H1 (cell line): ENCODE measurements around the gene SF3B1. TPM values are rescaled to one million over a fixed set of nuclear protein-coding genes. Genes with fewer than 3 reads are reported as not detected.

Source experiments
- ASH2L ChIP-seq: fragments of 200-600, 300-600 bp; sonication (generic); IDR thresholded peaks from one replicate; pipeline ENCODE4 v1.7.1; 2017; ENCODE audit warnings: low read length
- BACH1 ChIP-seq: IDR thresholded peaks from 2 replicates; pipeline ENCODE4 v1.6.1; 2012; ENCODE audit warnings: low read length, improper control_type of control experiment
- EZH2 ChIP-seq: fragments of 200-600 bp; sonication (generic); IDR thresholded peaks from 2 replicates; pipeline ENCODE4 v1.7.1; 2012; ENCODE audit warnings: low read depth, mild to moderate bottlenecking, moderate library complexity, low read length, inconsistent platforms; ENCODE audit not compliant: severe bottlenecking
- JUND ChIP-seq: IDR thresholded peaks from 2 replicates; pipeline ENCODE4 v1.6.1; 2011; ENCODE audit warnings: mild to moderate bottlenecking, improper control_type of control experiment, low read length
- RNF2 ChIP-seq: fragments of 200-900, 300-1000 bp; sonication (generic); IDR thresholded peaks from 2 replicates; pipeline ENCODE4 v1.7.1; 2016; ENCODE audit warnings: borderline replicate concordance, low read depth, mild to moderate bottlenecking, antibody characterized with exemption, low read length; ENCODE audit not compliant: poor library complexity, severe bottlenecking; ENCODE audit errors: missing control alignments
- polyA plus RNA-seq, 7 experiments: library from polyadenylated mRNA; depleted of rRNA in 3 of 7; stranded (reverse) in 5 of 7; unstranded in 2 of 7; fragments of >200 nt in 5 of 7; fragments of 200-250 nt in 2 of 7; gene quantifications; 1 replicate in 5 of 7; 2 replicates in 1 of 7; 4 replicates in 1 of 7; pipeline versions ENCODE4 v1.2.1 to v1.2.3, GENCODE V29; 2011 to 2013; ENCODE audit warnings: missing spikeins in 2 of 7, mixed read lengths in 2 of 7
- total RNA-seq: library from RNA; stranded (reverse); fragmentation: NEBNext Ultra II Directional; extraction: Animal tissue kit (Norgen Biotek cat#: 25700); gene quantifications from 2 replicates; pipeline ENCODE4 v1.2.1, GENCODE V29; 2021
- TF ChIP-seq, protein P1 (sequence below): fragments of 300-600 bp; sonication (generic); IDR thresholded peaks from 2 replicates; pipeline ENCODE4 v1.7.1; 2012; ENCODE audit warnings: low read length, moderate library complexity, mild to moderate bottlenecking, inconsistent platforms; ENCODE audit not compliant: insufficient replicate concordance
- TF ChIP-seq, protein P2 (sequence below): IDR thresholded peaks from 2 replicates; pipeline ENCODE4 v1.6.1; 2012; ENCODE audit warnings: low read length, inconsistent platforms

The SF3B1 gene
- total and polyA plus RNA-seq, 2 of the 8 experiments (the other 6 are each of a cell fraction or from before 2014, with no cell fraction given), result 320 to 403 TPM

DNA sequence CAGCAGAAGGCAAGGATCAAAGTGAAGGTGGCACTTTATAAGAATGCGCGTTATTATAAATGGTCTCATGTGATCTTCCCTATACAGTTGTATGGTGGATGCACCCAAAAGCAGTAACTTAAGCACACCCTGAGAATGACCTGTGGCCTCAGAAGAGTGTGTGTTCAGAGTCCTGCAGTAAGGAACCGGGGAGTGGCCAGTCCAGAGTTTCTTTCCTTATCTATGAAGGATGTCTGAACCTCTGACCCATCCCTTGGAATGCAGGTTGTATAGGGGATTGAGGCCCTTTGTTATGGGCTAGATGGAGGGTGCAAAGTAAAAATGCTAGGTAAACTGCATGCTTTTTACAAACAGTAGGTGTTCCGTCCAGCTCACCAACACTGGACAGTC, 80.7 kb downstream of the SF3B1 start (continued):
- TF ChIP-seq, protein P1, sequence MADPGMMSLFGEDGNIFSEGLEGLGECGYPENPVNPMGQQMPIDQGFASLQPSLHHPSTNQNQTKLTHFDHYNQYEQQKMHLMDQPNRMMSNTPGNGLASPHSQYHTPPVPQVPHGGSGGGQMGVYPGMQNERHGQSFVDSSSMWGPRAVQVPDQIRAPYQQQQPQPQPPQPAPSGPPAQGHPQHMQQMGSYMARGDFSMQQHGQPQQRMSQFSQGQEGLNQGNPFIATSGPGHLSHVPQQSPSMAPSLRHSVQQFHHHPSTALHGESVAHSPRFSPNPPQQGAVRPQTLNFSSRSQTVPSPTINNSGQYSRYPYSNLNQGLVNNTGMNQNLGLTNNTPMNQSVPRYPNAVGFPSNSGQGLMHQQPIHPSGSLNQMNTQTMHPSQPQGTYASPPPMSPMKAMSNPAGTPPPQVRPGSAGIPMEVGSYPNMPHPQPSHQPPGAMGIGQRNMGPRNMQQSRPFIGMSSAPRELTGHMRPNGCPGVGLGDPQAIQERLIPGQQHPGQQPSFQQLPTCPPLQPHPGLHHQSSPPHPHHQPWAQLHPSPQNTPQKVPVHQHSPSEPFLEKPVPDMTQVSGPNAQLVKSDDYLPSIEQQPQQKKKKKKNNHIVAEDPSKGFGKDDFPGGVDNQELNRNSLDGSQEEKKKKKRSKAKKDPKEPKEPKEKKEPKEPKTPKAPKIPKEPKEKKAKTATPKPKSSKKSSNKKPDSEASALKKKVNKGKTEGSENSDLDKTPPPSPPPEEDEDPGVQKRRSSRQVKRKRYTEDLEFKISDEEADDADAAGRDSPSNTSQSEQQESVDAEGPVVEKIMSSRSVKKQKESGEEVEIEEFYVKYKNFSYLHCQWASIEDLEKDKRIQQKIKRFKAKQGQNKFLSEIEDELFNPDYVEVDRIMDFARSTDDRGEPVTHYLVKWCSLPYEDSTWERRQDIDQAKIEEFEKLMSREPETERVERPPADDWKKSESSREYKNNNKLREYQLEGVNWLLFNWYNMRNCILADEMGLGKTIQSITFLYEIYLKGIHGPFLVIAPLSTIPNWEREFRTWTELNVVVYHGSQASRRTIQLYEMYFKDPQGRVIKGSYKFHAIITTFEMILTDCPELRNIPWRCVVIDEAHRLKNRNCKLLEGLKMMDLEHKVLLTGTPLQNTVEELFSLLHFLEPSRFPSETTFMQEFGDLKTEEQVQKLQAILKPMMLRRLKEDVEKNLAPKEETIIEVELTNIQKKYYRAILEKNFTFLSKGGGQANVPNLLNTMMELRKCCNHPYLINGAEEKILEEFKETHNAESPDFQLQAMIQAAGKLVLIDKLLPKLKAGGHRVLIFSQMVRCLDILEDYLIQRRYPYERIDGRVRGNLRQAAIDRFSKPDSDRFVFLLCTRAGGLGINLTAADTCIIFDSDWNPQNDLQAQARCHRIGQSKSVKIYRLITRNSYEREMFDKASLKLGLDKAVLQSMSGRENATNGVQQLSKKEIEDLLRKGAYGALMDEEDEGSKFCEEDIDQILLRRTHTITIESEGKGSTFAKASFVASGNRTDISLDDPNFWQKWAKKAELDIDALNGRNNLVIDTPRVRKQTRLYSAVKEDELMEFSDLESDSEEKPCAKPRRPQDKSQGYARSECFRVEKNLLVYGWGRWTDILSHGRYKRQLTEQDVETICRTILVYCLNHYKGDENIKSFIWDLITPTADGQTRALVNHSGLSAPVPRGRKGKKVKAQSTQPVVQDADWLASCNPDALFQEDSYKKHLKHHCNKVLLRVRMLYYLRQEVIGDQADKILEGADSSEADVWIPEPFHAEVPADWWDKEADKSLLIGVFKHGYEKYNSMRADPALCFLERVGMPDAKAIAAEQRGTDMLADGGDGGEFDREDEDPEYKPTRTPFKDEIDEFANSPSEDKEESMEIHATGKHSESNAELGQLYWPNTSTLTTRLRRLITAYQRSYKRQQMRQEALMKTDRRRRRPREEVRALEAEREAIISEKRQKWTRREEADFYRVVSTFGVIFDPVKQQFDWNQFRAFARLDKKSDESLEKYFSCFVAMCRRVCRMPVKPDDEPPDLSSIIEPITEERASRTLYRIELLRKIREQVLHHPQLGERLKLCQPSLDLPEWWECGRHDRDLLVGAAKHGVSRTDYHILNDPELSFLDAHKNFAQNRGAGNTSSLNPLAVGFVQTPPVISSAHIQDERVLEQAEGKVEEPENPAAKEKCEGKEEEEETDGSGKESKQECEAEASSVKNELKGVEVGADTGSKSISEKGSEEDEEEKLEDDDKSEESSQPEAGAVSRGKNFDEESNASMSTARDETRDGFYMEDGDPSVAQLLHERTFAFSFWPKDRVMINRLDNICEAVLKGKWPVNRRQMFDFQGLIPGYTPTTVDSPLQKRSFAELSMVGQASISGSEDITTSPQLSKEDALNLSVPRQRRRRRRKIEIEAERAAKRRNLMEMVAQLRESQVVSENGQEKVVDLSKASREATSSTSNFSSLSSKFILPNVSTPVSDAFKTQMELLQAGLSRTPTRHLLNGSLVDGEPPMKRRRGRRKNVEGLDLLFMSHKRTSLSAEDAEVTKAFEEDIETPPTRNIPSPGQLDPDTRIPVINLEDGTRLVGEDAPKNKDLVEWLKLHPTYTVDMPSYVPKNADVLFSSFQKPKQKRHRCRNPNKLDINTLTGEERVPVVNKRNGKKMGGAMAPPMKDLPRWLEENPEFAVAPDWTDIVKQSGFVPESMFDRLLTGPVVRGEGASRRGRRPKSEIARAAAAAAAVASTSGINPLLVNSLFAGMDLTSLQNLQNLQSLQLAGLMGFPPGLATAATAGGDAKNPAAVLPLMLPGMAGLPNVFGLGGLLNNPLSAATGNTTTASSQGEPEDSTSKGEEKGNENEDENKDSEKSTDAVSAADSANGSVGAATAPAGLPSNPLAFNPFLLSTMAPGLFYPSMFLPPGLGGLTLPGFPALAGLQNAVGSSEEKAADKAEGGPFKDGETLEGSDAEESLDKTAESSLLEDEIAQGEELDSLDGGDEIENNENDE, result no peak
- TF ChIP-seq ASH2L, result no peak
- no peak for TF ChIP-seq EZH2
- no peak for TF ChIP-seq JUND
- no peak for TF ChIP-seq BACH1
- TF ChIP-seq, protein P2, sequence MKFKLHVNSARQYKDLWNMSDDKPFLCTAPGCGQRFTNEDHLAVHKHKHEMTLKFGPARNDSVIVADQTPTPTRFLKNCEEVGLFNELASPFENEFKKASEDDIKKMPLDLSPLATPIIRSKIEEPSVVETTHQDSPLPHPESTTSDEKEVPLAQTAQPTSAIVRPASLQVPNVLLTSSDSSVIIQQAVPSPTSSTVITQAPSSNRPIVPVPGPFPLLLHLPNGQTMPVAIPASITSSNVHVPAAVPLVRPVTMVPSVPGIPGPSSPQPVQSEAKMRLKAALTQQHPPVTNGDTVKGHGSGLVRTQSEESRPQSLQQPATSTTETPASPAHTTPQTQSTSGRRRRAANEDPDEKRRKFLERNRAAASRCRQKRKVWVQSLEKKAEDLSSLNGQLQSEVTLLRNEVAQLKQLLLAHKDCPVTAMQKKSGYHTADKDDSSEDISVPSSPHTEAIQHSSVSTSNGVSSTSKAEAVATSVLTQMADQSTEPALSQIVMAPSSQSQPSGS, result no peak
- no peak for TF ChIP-seq RNF2
